Psoas muscle (tissue), 8 donors: ENCODE measurements around the gene GZMA. TPM values are rescaled to one million over a fixed set of nuclear protein-coding genes. Genes with fewer than 3 reads are reported as not detected.

Experiments used
- ATAC-seq, 4 donors: fragments of 200-7000 bp; cut with Tn5 transposase; one replicate each; pipeline ENCODE4 v1.9.1; 2020; ENCODE audit warnings: moderate library complexity in 3 of 4, mild to moderate bottlenecking in 2 of 4
- DNase-seq, 2 donors: peaks; one replicate each; pipeline ENCODE4 v3.0.0-alpha.2; 2020
- H3K27ac ChIP-seq: fragments of 200-600 bp; one replicate; pipeline ENCODE4 v1.8.0; 2022
- H3K27me3 ChIP-seq, 3 donors: fragments of 200-600 bp in 1 of 3; one replicate each; pipeline versions ENCODE4 v1.6.1 to v1.8.0; 2013 to 2022; ENCODE audit warnings: low read length in 2 of 3, mild to moderate bottlenecking in 2 of 3, moderate library complexity in 1 of 3; ENCODE audit not compliant: insufficient read depth in 3 of 3
- H3K36me3 ChIP-seq, 2 donors: fragments of 200-600 bp in 1 of 2; one replicate each; pipeline versions ENCODE4 v1.6.1 to v1.8.0; 2013 to 2022; ENCODE audit warnings: low read depth in 1 of 2, mild to moderate bottlenecking in 1 of 2, moderate library complexity in 1 of 2; ENCODE audit not compliant: insufficient read depth in 1 of 2
- H3K4me1 ChIP-seq: fragments of 200-600 bp; one replicate; pipeline ENCODE4 v1.8.0; 2022
- H3K4me3 ChIP-seq: fragments of 200-600 bp; one replicate; pipeline ENCODE4 v1.8.0; 2022; ENCODE audit warnings: mild to moderate bottlenecking
- H3K9me3 ChIP-seq: fragments of 200-600 bp; one replicate; pipeline ENCODE4 v1.8.0; 2022
- CTCF ChIP-seq: fragments of 200-600 bp; IDR thresholded peaks from one replicate; pipeline ENCODE4 v1.8.0; 2022; ENCODE audit warnings: antibody characterized with exemption
- WGBS, 3 donors: extraction: QIAGEN DNeasy Blood & Tissue Kit; methylation state at CpG; one replicate each; pipeline versions ENCODE4 v1.1.6 to v1.1.7; 2013; 5-methylcytosine and 5-hydroxymethylcytosine counted together
- intact Hi-C, 2 donors: fragments of 100-400 bp; cut with DNase I; formaldehyde crosslinking; loops; one replicate each; pipeline versions ENCODE4 v1.11.0 to v1.14.2; 2022
- polyA plus RNA-seq, 3 donors: library from polyadenylated mRNA; stranded (reverse); fragments of 200-250 nt; gene quantifications; one replicate each; pipeline ENCODE4 v1.2.3, GENCODE V29; 2013
- total RNA-seq, 4 donors: library from RNA; stranded (reverse); fragmentation: NEBNext Ultra II Directional in 2 of 4; extraction: Animal tissue kit (Norgen Biotek cat#: 25700) in 2 of 4; gene quantifications; one replicate each; pipeline versions ENCODE4 v1.2.1 to v1.2.4, GENCODE V29; 2021 to 2023
- donor health status: healthy with polysubstance abuse.
- donor health status: DM: no; HTN: no; CAD: no; lungs with moderate emphysema.
- donor health status: Bipolar disorder and iron deficiency.
- donor health status: healthy.
- donor health status: DM: yes; HTN: yes; CAD: no.
- donor health status: DM: no; HTN: no; CAD: no.
- donor health status: DM: no; HTN: no; CAD: no.
- donor health status: DM: yes; HTN: yes; CAD: no.

Gene GZMA
- total and polyA plus RNA-seq, 7 donors: 0.08 to 1.4 (median 0.44) TPM

GRCh38 chr5:55108661-55109060 lies 6.2 kb downstream of the GZMA start:
- WGBS, 3 donors: 60 to 74% (median 70%) methylated on average over 3 of the region's 3 CpGs
- no peak for TF ChIP-seq CTCF
- no peaks in the 10 kb centered on the region for H3K36me3 ChIP-seq
- no peak overlapping the region for H3K27ac ChIP-seq
- H3K4me1 ChIP-seq: no peaks in the 10 kb centered on the region
- no peaks in the 10 kb centered on the region for H3K27me3 ChIP-seq
- ATAC-seq (no peak), DNase-seq (no peak)
- no peak overlapping the region for H3K4me3 ChIP-seq
- intact Hi-C loops: no loop called here
- H3K9me3 ChIP-seq: no peaks in the 10 kb centered on the region

GRCh38 chr5:55110217-55110616 lies 7.8 kb downstream of the GZMA start:
- H3K4me3 ChIP-seq: no peak overlapping the region
- no peaks in the 10 kb centered on the region for H3K36me3 ChIP-seq
- DNase-seq: no peak
- no peaks in the 10 kb centered on the region for H3K9me3 ChIP-seq
- TF ChIP-seq CTCF: no peak
- H3K27ac ChIP-seq: no peak overlapping the region
- intact Hi-C loops: no loop called here
- no peaks in the 10 kb centered on the region for H3K27me3 ChIP-seq
- WGBS, 3 donors: 59 to 71% (median 71%) methylated on average over 2 of the region's 2 CpGs
- no peak for ATAC-seq
- H3K4me1 ChIP-seq: no peaks in the 10 kb centered on the region

GRCh38 chr5:55113327-55113726 lies 10.9 kb downstream of the GZMA start:
- intact Hi-C loops: no loop called here
- no peak for DNase-seq
- H3K27me3 ChIP-seq: peaks cover 0 to 3% (median 0%) of the 10 kb centered on the region in 3 donors

GRCh38 chr5:55114061-55114460 lies 11.6 kb downstream of the GZMA start:
- 63 to 73% (median 64%) methylated on average over 3 of the region's 3 CpGs for WGBS, 3 donors
- no peak for ATAC-seq
- no peaks in the 10 kb centered on the region for H3K36me3 ChIP-seq
- no peaks in the 10 kb centered on the region for H3K9me3 ChIP-seq
- DNase-seq: no peak
- intact Hi-C loops: no loop called here
- no peak overlapping the region for H3K4me3 ChIP-seq
- TF ChIP-seq CTCF: no peak
- H3K4me1 ChIP-seq: no peaks in the 10 kb centered on the region
- H3K27me3 ChIP-seq: peaks cover 0 to 3% (median 0%) of the 10 kb centered on the region in 3 donors
- no peak overlapping the region for H3K27ac ChIP-seq

More at GRCh38 chr5:55113327-55113726, 10.9 kb downstream of the GZMA start:
- no peaks in the 10 kb centered on the region for H3K36me3 ChIP-seq
- H3K9me3 ChIP-seq: no peaks in the 10 kb centered on the region
- H3K27ac ChIP-seq: no peak overlapping the region
- no peak for ATAC-seq
- H3K4me1 ChIP-seq: no peaks in the 10 kb centered on the region
- no peak for TF ChIP-seq CTCF
- no peak overlapping the region for H3K4me3 ChIP-seq

- Histone ChIP-seq H3K4me1 (no peaks in the 10 kb centered on the region), H3K4me3 (no peak overlapping the region), H3K9me3 (no peaks in the 10 kb centered on the region), H3K27ac (no peak overlapping the region), H3K36me3 (no peaks in the 10 kb centered on the region), H3K27me3 (no peaks in the 10 kb centered on the region)
- intact Hi-C loops: no loop called here
- no peak for TF ChIP-seq CTCF
- WGBS, 3 donors: 67 to 70% (median 69%) methylated on average over 3 of the region's 3 CpGs
- DNase-seq: no peak
- no peak for ATAC-seq
These were observed 20.9 kb downstream of the GZMA start for GRCh38 chr5:55123365-55123764.
